T1000 (cell line): ENCODE data around the gene SPAG7.

ENCODE experiments used
- DNase-seq: peaks from one replicate; lab custom pipeline; 2025; ENCODE audit warnings: mixed read lengths; lab: John Stamatoyannopoulos, UW

Gene SPAG7

GRCh38 chr17:4950075-4950745 lies 17.4 kb downstream of the SPAG7 start:
- no peak for DNase-seq

- DNase-seq, result peak; percentile 60
Observed at GRCh38 chr17:4949321-4950074, 18.1 kb downstream of the SPAG7 start.

GRCh38 chr17:4948931-4949320 lies 18.7 kb downstream of the SPAG7 start:
- DNase-seq, result peak; percentile 77

- DNase-seq, result peak; percentile 70
Observed at GRCh38 chr17:4948166-4948930, 19.3 kb downstream of the SPAG7 start, which contains the start of gene PFN1. Gene PFN1, minus strand, starts transcription at chr17:4948530. Its CDS starts 136 bp downstream, at chr17:4948394.

GRCh38 chr17:4947411-4948165 lies 20.0 kb downstream of the SPAG7 start:
- DNase-seq, result no peak

- no peak for DNase-seq
Observed at GRCh38 chr17:4947010-4947410, 20.6 kb downstream of the SPAG7 start.

GRCh38 chr17:4946312-4946976 lies 21.2 kb downstream of the SPAG7 start:
- DNase-seq, result no peak

- no peak for DNase-seq
Observed at GRCh38 chr17:4945944-4946280, 21.7 kb downstream of the SPAG7 start.

GRCh38 chr17:4945176-4945943 lies 22.3 kb downstream of the SPAG7 start:
- peak; percentile 70 for DNase-seq

- no peak for DNase-seq
Observed at GRCh38 chr17:4944554-4945175, 23.0 kb downstream of the SPAG7 start.

- no peak for DNase-seq
Observed at GRCh38 chr17:4944163-4944553, 23.5 kb downstream of the SPAG7 start.

GRCh38 chr17:4942760-4943508 lies 24.7 kb downstream of the SPAG7 start:
- no peak for DNase-seq

GRCh38 chr17:4941319-4941610 lies 26.4 kb downstream of the SPAG7 start:
- DNase-seq, result no peak

- no peak for DNase-seq
Observed at GRCh38 chr17:4940555-4941318, 26.9 kb downstream of the SPAG7 start.

- peak; percentile 97 for DNase-seq
Observed at GRCh38 chr17:4939796-4940554, 27.6 kb downstream of the SPAG7 start, which contains the start of the genes RNF167 and SLC25A11. Gene RNF167, plus strand, starts transcription at chr17:4940268. Its CDS starts 642 bp downstream, at chr17:4940910. Gene SLC25A11, minus strand, starts transcription at chr17:4940046. Its CDS starts 136 bp downstream, at chr17:4939910.

GRCh38 chr17:4939546-4939795 lies 28.1 kb downstream of the SPAG7 start:
- no peak for DNase-seq

- no peak for DNase-seq
Observed at GRCh38 chr17:4938688-4939545, 28.7 kb downstream of the SPAG7 start.
